HT1080 (cell line): ENCODE data around the gene POP5. TPM values are rescaled to one million over a fixed set of nuclear protein-coding genes. Genes with fewer than 3 reads are reported as not detected.
"Not testable (repeated sequence)": the region's sequence is repeated elsewhere in the genome, so short reads cannot be mapped to it uniquely, and the experiment has no call there.

Experiments used
- DNase-seq: peaks from one replicate; pipeline ENCODE4 v3.0.0-alpha.2; 2015; ENCODE audit warnings: low read depth
- polyA plus RNA-seq, 2 experiments: library from polyadenylated mRNA; depleted of rRNA; stranded (reverse); fragments of >200 nt; gene quantifications; 2 replicates each; pipeline ENCODE4 v1.2.3, GENCODE V29; 2015
- total RNA-seq: library from RNA; depleted of rRNA; stranded (reverse); fragments of >200 nt; shearing (Covaris generic); gene quantifications from 2 replicates; pipeline ENCODE4 v1.2.3, GENCODE V29; 2014; rRNA removed

Gene POP5, protein sequence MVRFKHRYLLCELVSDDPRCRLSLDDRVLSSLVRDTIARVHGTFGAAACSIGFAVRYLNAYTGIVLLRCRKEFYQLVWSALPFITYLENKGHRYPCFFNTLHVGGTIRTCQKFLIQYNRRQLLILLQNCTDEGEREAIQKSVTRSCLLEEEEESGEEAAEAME
- total RNA-seq: 58.9 and 60.4 TPM in 2 replicates
- 45.3 and 59.6 TPM in 2 replicates for polyA plus RNA-seq (2015; cell fraction: cytosol; rRNA removed)
- 73.8 and 96.4 TPM in 2 replicates for polyA plus RNA-seq (2015; cell fraction: nucleus; rRNA removed)

DNA sequence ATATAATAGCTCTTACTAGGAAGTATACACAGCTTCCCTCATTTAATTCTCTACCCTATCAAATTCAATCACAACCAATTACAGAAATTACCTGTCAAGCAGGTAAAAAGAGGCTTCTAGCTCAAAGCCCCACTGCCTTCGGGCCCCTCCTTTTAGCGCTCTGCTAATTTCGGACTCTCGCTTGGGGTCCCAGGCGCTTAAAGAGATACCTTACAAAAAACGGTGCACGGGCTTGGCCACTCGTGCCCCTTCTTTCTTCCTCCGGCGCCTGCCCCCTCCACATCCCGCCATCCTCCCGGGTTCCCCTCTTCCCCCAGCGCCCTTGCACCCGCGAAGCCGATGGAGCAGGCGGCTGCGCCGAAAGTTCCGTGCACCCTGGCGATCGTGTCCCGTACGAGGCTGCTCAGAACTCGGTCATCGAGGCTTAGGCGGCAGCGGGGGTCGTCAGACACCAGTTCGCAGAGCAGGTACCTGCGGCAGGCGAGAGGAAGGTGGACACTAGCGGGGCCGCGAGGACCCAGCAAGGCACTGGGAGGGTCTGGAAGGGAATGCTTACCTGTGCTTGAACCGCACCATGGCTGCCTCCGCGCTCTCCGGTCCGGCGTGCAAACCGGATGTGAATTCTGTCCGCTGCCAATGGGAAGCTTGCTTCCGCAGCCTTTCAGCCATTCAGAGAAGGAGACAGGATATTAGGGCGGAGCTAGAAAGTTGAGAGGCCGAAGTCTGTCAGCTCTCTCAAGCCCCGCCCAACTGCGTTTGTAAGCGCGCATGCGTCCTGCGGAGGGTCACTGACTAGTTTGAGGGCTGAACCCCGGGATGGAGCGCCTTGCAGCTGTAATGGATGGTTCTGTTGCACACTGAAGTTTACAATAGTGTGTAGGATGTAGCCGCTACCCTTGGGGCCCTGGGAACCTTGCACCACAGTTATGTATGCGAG, at the start of gene POP5:
Gene POP5 (minus strand): TSS at position 616 of the 937 bp plus-strand sequence. CDS start 40 bp downstream, at position 576.
- DNase-seq: peak; percentile 95

DNA sequence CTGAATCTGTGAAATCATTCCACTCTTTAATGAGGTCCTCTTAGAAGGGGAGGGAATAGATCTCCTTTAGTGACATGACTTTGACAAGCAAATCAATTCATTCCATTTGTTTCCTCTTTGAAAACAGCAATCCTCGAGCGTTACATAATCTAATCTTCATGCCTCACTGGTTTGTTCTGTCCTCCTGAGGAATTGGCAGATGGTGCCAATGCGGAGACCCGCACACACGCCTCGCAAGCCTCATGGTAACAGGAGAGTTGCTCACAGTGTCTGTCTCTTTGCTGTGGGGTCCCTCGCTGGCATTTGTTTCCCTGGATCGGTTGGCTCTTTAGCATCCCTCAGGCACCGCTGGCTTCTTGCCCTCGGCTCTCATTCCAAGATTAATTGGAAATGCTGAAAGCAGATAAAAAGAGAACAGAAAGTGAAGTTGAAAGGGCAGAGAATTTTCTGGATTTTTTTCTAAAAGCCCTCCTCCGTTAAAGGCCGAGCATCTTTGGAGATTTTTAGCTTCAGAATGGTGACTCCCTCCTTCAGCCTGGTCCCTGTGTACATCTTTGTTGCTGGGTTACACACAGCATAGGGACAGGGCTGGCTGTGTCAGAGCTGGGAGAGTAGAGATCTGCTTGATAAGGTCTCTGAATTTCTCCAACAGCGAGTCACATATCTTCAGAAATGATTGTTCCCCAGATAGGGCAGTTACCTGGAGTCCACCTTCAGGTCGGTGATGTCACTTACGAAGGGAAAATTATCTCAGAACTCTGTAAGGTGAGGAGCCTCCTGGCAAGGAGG, 49.1 kb upstream of the POP5 start:
- DNase-seq: no peak

DNA sequence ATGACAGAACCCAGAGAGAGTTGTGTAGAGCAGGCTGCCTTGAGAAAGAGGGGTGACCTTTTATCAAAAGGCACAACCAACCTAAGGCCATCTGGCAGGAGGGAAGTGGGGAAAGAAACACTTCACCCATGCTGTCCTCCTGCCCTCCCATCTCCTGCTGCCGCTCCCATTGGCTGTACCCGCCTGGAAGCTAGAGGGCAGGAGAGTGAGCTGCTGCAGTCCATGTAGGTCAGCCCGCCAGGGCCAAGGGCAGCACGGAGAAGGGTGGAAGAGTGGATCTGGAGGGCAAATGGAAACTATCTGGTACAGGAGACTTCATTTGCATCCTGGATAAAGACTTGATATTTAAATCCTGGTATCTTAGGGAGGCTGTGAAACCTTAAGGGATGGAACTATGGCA, 47.7 kb upstream of the POP5 start:
- DNase-seq: no peak

DNA sequence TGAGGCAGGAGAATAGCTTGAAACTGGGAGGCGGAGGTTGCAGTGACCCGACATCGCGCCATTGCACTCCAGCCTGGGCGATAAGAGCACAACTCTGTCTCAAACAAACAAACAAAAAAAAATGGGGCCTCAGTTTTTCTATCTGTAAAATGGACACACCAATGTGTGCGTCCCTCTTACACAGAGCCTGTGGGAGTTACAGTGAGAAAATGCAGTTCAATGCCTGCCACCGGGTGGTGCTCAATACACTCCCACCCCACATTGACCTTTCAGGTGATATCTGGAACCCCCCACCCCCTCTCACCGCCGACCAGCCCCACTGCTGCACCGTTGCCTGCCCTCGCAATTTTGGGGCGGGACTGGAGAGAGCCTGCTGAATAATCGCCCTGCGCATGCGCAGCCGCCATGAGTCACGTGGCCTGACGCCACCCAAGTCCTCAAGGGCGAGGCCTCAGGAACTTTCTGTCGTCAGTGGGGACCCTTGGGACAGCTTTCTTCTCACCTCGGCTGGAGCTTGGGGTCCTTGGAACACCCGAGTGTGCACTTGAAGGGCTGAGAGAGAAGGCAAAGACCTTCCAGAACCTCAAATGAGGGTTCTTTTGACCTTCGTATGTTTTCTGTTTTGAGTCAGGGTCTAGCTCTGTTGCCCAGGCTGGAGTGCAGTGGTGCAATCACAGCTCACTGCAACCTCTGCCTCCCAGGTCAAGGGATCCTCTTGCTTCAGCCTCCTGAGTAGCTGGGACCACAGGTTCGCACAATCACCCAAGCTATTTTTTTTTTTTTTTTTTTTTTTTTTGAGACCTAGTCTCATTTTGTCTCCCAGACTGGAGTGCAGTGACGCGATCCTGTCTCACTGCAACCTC, 44.6 kb upstream of the POP5 start:
- DNase-seq: no peak

DNA sequence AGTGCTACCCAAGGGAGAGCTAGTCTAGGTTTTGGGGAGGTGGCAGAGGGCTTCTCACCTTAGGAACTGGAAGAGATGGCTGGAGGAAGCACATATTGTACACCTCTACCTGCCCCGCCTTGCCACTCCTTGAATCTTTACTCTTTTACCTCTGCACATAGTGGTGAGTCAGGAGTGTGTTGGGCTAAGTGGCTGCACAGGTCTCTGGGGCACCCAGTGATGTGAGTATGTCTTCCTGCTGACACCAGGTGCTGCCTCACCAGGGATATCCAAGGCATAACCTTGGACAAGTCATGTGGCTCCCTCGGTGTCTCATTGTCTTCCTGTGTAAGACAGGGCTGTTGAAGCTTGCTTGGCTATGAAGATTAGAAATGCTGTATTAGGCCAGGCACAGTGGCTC, 39.4 kb upstream of the POP5 start:
- no peak for DNase-seq

DNA sequence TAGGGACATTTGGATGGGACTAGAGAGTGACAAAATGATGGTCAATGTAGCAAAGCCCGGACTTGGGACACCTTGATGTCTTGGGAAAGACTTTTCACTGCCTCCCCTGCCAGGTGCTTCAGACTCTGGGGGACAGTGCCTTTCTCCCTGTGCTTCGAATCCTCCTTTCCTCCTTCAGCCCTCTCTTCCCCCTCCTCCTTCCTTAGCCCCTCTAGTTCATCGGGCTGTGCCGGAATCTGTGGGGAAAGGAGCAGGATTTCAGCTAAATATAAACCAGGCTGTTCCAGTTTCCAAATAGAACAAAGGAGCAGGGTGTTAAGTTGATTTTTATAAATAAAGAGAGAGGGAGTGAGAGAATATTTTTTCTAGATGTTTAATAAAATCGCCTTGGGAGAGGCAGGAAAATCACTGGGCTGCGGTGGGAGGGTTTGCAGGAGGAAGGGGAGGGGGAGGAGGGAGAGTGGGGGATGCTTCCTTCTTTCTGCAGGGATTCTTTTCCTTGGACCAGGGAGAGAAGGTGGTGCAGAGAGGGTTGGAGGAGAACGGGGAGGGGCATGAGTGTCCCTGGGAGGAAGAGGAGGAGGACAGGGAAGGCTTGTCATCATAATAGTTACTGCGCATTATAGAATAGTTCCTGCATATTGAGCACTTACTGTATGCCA, 37.9 kb upstream of the POP5 start:
- DNase-seq: no peak

DNA sequence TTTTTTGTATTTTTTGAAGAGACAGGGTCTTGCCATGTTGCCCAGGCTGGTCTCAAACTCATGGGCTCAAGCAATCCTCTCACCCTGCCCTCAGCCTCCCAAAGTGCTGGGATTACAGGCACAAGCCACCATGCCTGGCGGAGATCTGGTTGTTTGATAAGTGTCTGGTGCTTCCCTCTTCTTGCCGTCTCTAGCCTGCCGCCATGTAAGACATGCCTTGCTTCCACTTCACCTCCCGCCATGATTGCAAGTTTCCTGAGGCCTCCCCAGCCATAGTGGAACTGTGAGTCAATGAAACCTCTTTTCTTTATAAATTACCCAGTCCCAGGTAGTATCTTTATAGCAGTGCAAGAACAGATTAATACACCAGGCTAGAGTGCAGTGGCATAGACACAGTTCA, 36.6 kb upstream of the POP5 start:
- DNase-seq: not testable (repeated sequence)

DNA sequence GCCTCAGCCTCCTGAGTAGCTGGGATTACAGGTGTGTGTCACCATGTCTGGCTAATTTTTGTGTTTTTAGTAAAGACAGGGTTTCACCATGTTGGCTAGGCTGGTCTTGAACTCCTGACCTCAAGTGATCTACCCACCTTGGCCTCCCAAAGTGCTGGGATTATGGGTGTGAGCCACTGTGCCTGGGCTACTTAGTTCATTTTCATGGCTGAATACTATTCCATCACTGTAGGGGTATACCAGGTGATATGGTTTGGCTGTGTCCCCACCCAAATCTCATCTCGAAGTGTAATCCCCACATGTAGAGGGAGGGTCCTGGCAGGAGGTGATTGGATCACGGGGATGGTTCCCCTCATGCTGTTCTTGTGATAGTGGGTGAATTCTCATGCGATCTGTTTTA, 36.0 kb upstream of the POP5 start:
- DNase-seq: not testable (repeated sequence)

DNA sequence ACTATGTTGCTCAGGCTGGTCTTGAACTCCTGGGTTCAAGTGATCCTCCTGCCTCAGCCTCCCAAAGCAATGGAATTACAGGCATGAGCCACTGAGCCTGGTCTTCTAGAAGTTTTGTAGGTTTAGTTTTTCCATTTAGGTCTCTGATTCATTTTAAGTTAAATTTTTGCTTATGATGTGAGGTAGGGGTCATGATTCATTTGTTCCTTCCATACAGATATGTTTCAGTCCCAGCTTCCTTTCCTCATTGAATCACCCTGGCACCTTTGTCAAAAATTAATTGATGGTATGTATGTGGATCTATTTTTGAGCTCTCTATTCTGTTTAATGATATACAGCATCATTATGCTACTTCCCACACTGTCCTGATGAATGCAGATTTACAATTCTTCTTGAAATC, 33.6 kb upstream of the POP5 start:
- DNase-seq: no peak

DNA sequence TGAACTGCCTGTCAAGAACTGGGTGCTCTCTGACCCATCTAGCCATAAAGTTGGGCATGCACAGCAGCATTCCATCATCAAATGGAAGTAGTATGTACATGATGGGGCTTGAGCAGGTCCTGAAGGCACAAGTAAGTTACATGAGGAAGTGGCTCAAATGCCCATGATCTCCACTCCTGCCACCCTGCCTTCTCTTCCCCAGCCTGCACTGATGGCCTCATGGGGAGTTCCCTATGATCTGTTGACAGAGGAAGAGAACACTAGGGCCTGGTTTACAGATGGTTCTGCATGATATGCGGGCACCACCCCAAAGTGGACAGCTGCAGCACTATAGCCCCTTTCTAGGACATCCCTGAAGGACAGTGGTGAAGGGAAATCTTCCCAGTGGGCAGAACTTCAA, 30.3 kb upstream of the POP5 start:
- not testable (repeated sequence) for DNase-seq

DNA sequence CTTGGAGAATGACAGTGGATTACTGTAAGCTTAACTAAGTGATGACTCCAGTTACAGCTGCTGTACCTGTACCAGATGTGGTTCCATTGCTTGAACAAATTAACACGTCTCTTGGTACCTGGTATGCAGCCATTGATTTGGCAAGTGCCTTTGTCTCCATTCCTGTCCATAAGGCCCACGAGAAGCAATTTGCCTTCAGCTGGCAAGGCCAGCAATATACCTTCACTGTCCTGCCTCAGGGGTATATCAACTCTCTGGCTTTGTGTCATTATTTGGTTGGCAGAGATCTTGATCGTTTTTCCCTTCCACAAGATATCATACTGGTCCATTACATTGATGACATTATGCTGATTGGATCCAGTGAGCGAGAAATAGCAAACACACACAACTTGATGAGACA, 29.4 kb upstream of the POP5 start:
- DNase-seq: no peak

DNA sequence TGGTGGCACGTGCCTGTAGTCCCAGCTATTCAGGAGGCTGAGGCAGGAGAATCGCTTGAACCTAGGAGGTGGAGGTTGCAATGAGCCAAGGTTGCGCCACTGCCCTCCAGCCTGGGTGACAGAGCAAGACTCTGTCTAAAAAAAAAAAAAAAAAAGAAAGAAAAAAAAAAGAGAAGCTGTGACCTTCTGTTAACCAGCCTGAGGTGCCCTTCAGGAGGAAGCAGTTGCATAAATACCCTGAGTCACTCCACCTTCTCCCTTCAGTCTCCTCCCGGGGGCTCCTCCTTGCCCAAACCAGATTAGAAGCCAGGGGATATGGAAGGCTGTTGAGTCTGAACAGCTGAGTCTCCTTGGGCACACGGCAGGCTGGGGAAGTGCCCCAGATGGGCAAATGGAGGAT, 21.2 kb upstream of the POP5 start:
- DNase-seq: peak; percentile 49

DNA sequence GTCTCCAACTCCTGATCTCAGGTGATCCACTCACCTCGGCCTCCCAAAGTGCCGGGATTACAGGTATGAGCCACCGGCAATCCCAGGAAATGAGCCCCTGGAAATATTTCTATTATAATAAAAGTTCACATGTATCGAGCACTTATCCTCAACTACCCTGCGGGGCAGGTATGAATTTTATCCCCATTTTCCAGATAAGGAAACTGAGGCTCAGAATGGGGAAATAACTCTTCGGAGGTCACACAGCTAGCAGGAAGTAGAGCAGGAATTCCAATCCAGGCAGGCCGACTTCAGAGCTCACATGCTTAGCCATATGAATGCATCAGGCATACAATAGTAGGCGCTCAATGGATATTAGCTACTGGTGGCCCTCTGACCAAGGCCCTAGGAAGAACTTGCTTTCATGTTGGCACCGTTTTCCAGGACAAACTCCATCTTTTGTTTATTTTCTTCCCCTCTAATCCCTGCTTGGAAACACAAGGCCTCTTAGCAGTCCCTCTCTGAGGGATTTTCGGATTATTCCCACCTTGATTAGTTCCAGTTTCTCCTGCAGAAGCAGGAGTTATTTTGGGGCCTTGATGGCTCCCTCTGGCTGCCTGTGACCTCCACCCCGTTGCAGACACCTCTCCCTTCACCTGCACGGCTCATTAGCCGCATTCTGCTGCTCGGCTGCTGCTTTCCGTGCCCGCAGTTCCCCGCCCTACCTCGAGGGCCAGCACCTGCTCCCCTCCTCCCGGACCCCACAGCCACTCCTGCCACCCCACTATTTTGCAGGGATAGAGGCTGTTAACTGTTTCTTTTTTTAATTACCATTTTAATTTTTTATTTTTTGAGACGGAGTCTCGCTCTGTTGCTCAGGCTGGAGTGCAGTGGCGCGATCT, 18.7 kb upstream of the POP5 start:
- DNase-seq: no peak

DNA sequence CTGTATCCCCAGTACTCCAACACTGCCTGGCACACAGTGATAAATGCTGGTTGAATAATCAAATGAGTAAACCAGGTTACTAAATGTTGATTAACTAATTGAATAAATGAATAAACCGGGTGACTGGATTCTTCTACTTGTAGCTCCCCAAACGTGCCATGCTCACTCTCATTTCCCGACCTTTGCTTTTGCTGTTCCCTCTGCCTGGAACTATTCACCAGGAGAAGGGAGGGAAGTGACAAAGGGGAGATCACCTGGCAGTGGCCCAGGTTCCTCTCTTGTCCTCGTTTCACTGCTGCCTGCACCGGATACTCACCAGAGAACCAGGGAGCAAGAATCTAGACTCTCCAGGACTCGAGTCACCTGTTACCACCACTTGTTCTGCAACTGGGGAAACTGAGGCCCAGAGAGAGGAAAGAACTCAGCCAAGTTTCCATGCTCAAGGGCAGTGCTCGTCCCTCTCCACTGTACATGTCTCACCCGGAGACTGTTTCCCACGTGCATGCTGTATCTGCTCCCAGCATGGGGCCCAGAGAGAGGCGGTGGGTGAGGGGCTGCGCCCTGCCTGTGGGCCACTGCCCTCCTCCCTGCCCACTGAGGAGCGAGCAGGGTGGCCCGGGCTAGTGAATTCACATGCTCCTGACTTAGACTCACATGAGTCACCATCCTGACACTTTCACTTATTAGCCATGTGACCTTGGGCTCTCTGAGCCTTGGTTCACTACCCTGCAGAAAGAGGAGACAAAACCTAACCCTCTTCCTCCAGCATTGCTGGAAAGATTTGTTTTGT, 17.7 kb upstream of the POP5 start:
- peak; percentile 68 for DNase-seq

DNA sequence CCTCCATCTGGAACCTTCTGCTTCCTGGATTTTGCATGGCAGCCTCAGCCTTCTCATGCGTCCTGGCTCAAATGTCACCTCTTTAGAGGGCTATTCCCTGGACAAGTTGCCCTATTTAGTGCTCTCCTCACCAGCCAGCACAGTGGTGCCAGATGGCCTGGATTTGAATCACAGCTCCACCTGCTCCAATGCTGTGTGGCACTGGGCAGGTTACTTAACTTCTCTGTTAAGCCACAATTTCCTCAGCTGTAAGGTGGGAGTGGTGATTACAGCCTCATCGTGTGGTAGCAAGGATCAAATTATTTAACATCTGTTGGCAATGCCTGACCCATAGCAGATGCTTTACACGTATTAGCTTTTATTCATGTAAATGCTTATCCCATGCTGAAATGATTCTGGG, 16.7 kb upstream of the POP5 start:
- no peak for DNase-seq

DNA sequence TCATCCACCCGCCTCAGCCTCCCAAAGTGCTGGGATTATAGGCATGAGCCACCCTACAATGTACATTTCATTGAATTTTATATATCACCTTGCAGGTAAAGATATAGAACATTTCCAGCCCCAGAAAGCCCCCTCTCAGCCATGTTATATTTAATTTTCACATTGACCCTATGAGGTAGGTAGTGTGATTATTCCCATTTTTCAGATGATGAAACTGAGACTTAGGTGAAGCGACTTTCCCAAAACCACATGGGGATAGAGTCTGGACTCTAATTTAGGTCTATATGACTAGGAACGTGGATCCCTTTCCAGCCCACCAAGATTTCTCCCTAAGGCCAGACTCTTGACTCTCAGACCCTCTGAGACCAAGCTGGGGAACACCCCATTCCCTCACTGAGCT, 15.7 kb upstream of the POP5 start:
- DNase-seq: no peak

DNA sequence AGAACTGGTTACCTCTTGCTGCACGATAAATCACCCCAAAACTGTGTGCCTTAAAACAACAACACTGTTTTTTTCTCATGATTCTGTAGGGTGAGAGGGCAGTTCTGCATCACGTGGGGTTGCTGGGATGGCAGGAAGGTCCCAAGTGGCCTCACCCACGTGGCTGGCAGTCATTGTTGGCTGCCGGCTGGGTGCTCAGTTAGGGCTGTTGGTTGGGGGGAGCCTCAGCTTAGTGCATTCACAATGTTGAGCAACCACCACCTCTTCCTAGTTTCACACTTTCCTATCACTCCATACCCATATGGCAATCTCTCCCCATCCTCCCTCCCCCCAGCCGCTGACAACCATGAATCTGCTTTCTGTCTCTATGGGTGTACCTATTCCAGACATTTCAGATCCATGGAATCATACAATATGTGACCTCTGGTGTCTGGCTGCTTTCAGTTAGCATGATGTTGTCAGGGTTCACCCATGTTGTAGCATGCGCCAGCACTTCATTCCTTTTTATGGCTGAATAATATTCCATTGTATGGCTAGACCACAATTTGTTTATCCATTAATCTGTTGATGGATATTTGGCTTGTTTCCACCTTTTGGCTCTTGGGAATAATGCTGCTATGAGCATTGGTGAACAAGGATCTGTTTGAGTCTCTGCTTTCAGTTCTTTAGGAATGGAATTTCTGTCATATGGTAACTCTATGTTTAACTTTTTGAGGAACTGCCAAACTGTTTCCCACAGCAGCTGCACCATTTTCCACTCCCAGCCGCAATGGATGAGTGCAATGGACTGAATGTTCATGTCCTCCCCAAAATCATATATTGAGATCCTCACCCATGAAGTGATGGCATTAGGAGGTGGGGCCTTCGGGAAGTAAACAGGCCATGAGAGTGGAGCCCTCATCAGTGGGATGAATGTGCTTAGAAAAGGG, 11.2 kb upstream of the POP5 start:
- no peak for DNase-seq
